ENCODE data around the gene KLRC1.
"Not testable (repeated sequence)": the region's sequence is repeated elsewhere in the genome, so short reads cannot be mapped to it uniquely, and the experiment has no call there.

Gene KLRC1

GRCh38 chr12:10453156-10453555 is at the start of gene KLRC1:
Gene KLRC1, minus strand, starts transcription at chr12:10453377. Its CDS starts 2,221 bp downstream, at chr12:10451156.
- DNase-seq (ENCODE audit: low spot score): no peak

GRCh38 chr12:10501030-10501429 is 47.9 kb upstream of the KLRC1 start:
- peak; percentile 69 for DNase-seq (ENCODE audit: low spot score)

GRCh38 chr12:10498042-10498441 is 44.9 kb upstream of the KLRC1 start:
- no peak for DNase-seq (ENCODE audit: low spot score)

- DNase-seq (ENCODE audit: low spot score): no peak
These were observed 44.4 kb upstream of the KLRC1 start for GRCh38 chr12:10497602-10498001.

- DNase-seq (ENCODE audit: low spot score): no peak
These were observed 38.6 kb upstream of the KLRC1 start for GRCh38 chr12:10491766-10492165.

- not testable (repeated sequence) for DNase-seq (ENCODE audit: low spot score)
These were observed 34.2 kb upstream of the KLRC1 start for GRCh38 chr12:10487328-10487727.

GRCh38 chr12:10481901-10482300 is 28.7 kb upstream of the KLRC1 start:
- DNase-seq (ENCODE audit: low spot score): not testable (repeated sequence)

GRCh38 chr12:10472808-10473207 is 19.6 kb upstream of the KLRC1 start:
- DNase-seq (ENCODE audit: low spot score): not testable (repeated sequence)

- no peak for DNase-seq (ENCODE audit: low spot score)
These were observed 16.5 kb upstream of the KLRC1 start for GRCh38 chr12:10469701-10470100.

GRCh38 chr12:10466311-10466710 is 13.1 kb upstream of the KLRC1 start:
- no peak for DNase-seq (ENCODE audit: low spot score)

- DNase-seq (ENCODE audit: low spot score): no peak
These were observed 4.6 kb upstream of the KLRC1 start for GRCh38 chr12:10457760-10458159.

GRCh38 chr12:10456856-10457255 is 3.7 kb upstream of the KLRC1 start:
- no peak for DNase-seq (ENCODE audit: low spot score)

GRCh38 chr12:10455766-10456165 is 2.6 kb upstream of the KLRC1 start:
- DNase-seq (ENCODE audit: low spot score): no peak

- DNase-seq (ENCODE audit: low spot score): no peak
These were observed 1.4 kb upstream of the KLRC1 start for GRCh38 chr12:10454531-10454930.

- no peak for DNase-seq (ENCODE audit: low spot score)
These were observed 4.9 kb downstream of the KLRC1 start for GRCh38 chr12:10448236-10448635.

- DNase-seq (ENCODE audit: low spot score): not testable (repeated sequence)
These were observed 7.1 kb downstream of the KLRC1 start for GRCh38 chr12:10446052-10446451.

- not testable (repeated sequence) for DNase-seq (ENCODE audit: low spot score)
These were observed 12.0 kb downstream of the KLRC1 start for GRCh38 chr12:10441144-10441543.

- not testable (repeated sequence) for DNase-seq (ENCODE audit: low spot score)
These were observed 13.4 kb downstream of the KLRC1 start for GRCh38 chr12:10439608-10440274.

- not testable (repeated sequence) for DNase-seq (ENCODE audit: low spot score)
These were observed 15.6 kb downstream of the KLRC1 start for GRCh38 chr12:10437601-10438000.

- DNase-seq (ENCODE audit: low spot score): peak; percentile 36
These were observed 17.4 kb downstream of the KLRC1 start, which contains the start of gene KLRC2 for GRCh38 chr12:10435816-10436215. Gene KLRC2, minus strand, starts transcription at chr12:10436010. Its CDS starts 24 bp downstream, at chr12:10435986.

- DNase-seq (ENCODE audit: low spot score): not testable (repeated sequence)
These were observed 22.6 kb downstream of the KLRC1 start for GRCh38 chr12:10430623-10431022.

GRCh38 chr12:10425938-10426337 is 27.2 kb downstream of the KLRC1 start:
- DNase-seq (ENCODE audit: low spot score): peak; percentile 48

- not testable (repeated sequence) for DNase-seq (ENCODE audit: low spot score)
These were observed 28.8 kb downstream of the KLRC1 start for GRCh38 chr12:10424260-10424899.
